Esophagus muscularis mucosa (tissue), 4 donors: ENCODE data around the gene SPC25. TPM values are rescaled to one million over a fixed set of nuclear protein-coding genes. Genes with fewer than 3 reads are reported as not detected.

Experiments used
- DNase-seq: peaks from one replicate; pipeline ENCODE4 v3.0.0-alpha.2; 2017; ENCODE audit errors: extremely low spot score
- H3K27ac ChIP-seq, 4 donors: fragments of 200-600 bp; sonication (generic); replicated peaks in 1 of 4; 1 replicate in 3 of 4; 2 replicates in 1 of 4; pipeline ENCODE4 v1.5.1; 2016 to 2019; ENCODE audit warnings: mild to moderate bottlenecking in 1 of 4
- H3K27me3 ChIP-seq, 4 donors: fragments of 200-600 bp; sonication (generic); one replicate each; pipeline versions ENCODE4 v1.5.1 to v1.6.0; 2016 to 2019
- H3K36me3 ChIP-seq, 4 donors: fragments of 200-600 bp; sonication (generic); one replicate each; pipeline ENCODE4 v1.5.1; 2016 to 2019
- H3K4me1 ChIP-seq, 4 donors: fragments of 200-600 bp; sonication (generic); one replicate each; pipeline ENCODE4 v1.5.1; 2016 to 2019
- H3K4me3 ChIP-seq, 4 donors: fragments of 200-600 bp; sonication (generic); 1 replicate in 2 of 4; 2 replicates in 2 of 4; pipeline ENCODE4 v1.5.1; 2016 to 2019; ENCODE audit warnings: mild to moderate bottlenecking in 4 of 4, moderate library complexity in 1 of 4
- H3K9me3 ChIP-seq, 4 donors: fragments of 200-600 bp; sonication (generic); 1 replicate in 3 of 4; 2 replicates in 1 of 4; pipeline ENCODE4 v1.5.1; 2016 to 2019
- CTCF ChIP-seq, 3 experiments: fragments of 200-600 bp in 2 of 3; fragments of 450-650 bp in 1 of 3; sonication (generic) in 2 of 3; IDR thresholded peaks; one replicate each; pipeline ENCODE4 v1.5.1; 2017 to 2019; ENCODE audit warnings: antibody characterized with exemption in 3 of 3, mild to moderate bottlenecking in 2 of 3, moderate library complexity in 1 of 3
- EP300 ChIP-seq: sonication (generic); formaldehyde crosslinking; IDR thresholded peaks from one replicate; pipeline ENCODE4 v1.6.1; 2017; ENCODE audit warnings: antibody characterized with exemption
- POLR2A ChIP-seq: fragments of 450-650 bp; IDR thresholded peaks from one replicate; pipeline ENCODE4 v1.6.1; 2017; ENCODE audit warnings: antibody characterized with exemption, moderate library complexity, mild to moderate bottlenecking, low read depth
- POLR2AphosphoS5 ChIP-seq, 2 donors: sonication (generic); formaldehyde crosslinking; IDR thresholded peaks; one replicate each; pipeline ENCODE4 v1.6.1; 2017; ENCODE audit warnings: antibody characterized with exemption in 2 of 2
- WGBS: methylation state at CpG from one replicate; pipeline ENCODE4 v1.1.5; 2018; 5-methylcytosine and 5-hydroxymethylcytosine counted together
- intact Hi-C: fragments of 100-400 bp; cut with DNase I; formaldehyde crosslinking; loops from one replicate; pipeline ENCODE4 v1.15.1; 2023
- total RNA-seq, 4 donors: library from RNA; depleted of rRNA; stranded (reverse); fragments of >200 nt; gene quantifications; one replicate each; pipeline versions ENCODE4 v1.1.0 to v1.2.1, GENCODE V29; 2016

The SPC25 gene
- total RNA-seq, 4 donors from 2014 or later: 0.23 TPM; not detected in 3

GRCh38 chr2:168907940-168908662 lies 17.9 kb upstream of the SPC25 start:
- Histone ChIP-seq H3K27me3 (peaks cover 0 to 5% (median 0%) of the 10 kb centered on the region in 4 donors), H3K9me3 (no peaks in the 10 kb centered on the region), H3K27ac (no peak overlapping the region), H3K36me3 (no peaks in the 10 kb centered on the region), H3K4me1 (peaks cover 0 to 9% (median 5%) of the 10 kb centered on the region in 4 donors), H3K4me3 (no peak overlapping the region)
- intact Hi-C loops: no loop called here
- TF ChIP-seq POLR2A (no peak), EP300 (no peak), CTCF (IDR thresholded peaks at IDR 0.05) (no peak), POLR2AphosphoS5 (IDR thresholded peaks at IDR 0.05) (no peak)
- WGBS: 88% methylated on average over 8 of the region's 8 CpGs
- no peak for DNase-seq

GRCh38 chr2:168904358-168904757 lies 14.1 kb upstream of the SPC25 start:
- intact Hi-C loops: no loop called here
- no peaks in the 10 kb centered on the region for H3K27me3 ChIP-seq
- no peaks in the 10 kb centered on the region for H3K36me3 ChIP-seq
- 95% methylated on average over 3 of the region's 3 CpGs for WGBS
- DNase-seq: no peak
- no peak overlapping the region for H3K27ac ChIP-seq
- TF ChIP-seq POLR2AphosphoS5 (IDR thresholded peaks at IDR 0.05) (no peak), POLR2A (no peak), EP300 (no peak), CTCF (IDR thresholded peaks at IDR 0.05) (no peak)
- H3K4me1 ChIP-seq: no peaks in the 10 kb centered on the region
- H3K9me3 ChIP-seq: no peaks in the 10 kb centered on the region
- H3K4me3 ChIP-seq: no peak overlapping the region

GRCh38 chr2:168903888-168904287 lies 13.7 kb upstream of the SPC25 start:
- 97% methylated on average over 2 of the region's 2 CpGs for WGBS

GRCh38 chr2:168901003-168901402 lies 10.8 kb upstream of the SPC25 start, which contains the start of gene G6PC2:
Gene G6PC2, plus strand, starts transcription at chr2:168901291. Its CDS starts 41 bp downstream, at chr2:168901332.
- H3K9me3 ChIP-seq: no peaks in the 10 kb centered on the region
- H3K27ac ChIP-seq: no peak within 1 kb of the TSS
- H3K36me3 ChIP-seq: no peaks in the 10 kb centered on the region
- H3K27me3 ChIP-seq: no peaks in the 10 kb centered on the region
- intact Hi-C loops: no loop called here
- TF ChIP-seq CTCF (IDR thresholded peaks at IDR 0.05) (no peak), POLR2AphosphoS5 (IDR thresholded peaks at IDR 0.05) (no peak), EP300 (no peak), POLR2A (no peak)
- no peak for DNase-seq
- H3K4me1 ChIP-seq: no peaks in the 10 kb centered on the region
- WGBS: 59% methylated on average over 5 of the region's 5 CpGs
- H3K4me3 ChIP-seq: no peak within 1 kb of the TSS

More at GRCh38 chr2:168903888-168904287, 13.7 kb upstream of the SPC25 start:
- Histone ChIP-seq H3K27ac (no peak overlapping the region), H3K4me1 (no peaks in the 10 kb centered on the region), H3K4me3 (no peak overlapping the region), H3K36me3 (no peaks in the 10 kb centered on the region), H3K27me3 (no peaks in the 10 kb centered on the region), H3K9me3 (no peaks in the 10 kb centered on the region)
- intact Hi-C loops: no loop called here
- TF ChIP-seq CTCF (IDR thresholded peaks at IDR 0.05) (no peak), POLR2AphosphoS5 (IDR thresholded peaks at IDR 0.05) (no peak), EP300 (no peak), POLR2A (no peak)
- DNase-seq: no peak
